SK-N-SH treated with all-trans-retinoic acid at 6 μM for 48 hours (cell line): ENCODE data around the gene ARHGAP22.

Experiments used
- ATAC-seq: fragments of 200-7000 bp; cut with Tn5 transposase; 3 replicates; pipeline ENCODE4 v1.9.1; 2020; ENCODE audit warnings: mild to moderate bottlenecking, moderate library complexity
- BACH2 ChIP-seq: fragments of 250-450 bp; sonication (Bioruptor Pico); IDR thresholded peaks from 2 replicates; pipeline ENCODE4 v1.9.0; 2021; ENCODE audit warnings: mild to moderate bottlenecking, borderline replicate concordance
- CREB5 ChIP-seq: fragments of 250-450 bp; sonication (Bioruptor Pico); IDR thresholded peaks from 2 replicates; pipeline ENCODE4 v1.5.1; 2020; ENCODE audit warnings: low read depth, mild to moderate bottlenecking, moderate library complexity
- CSDC2 ChIP-seq: fragments of 250-450 bp; sonication (Bioruptor Pico); IDR thresholded peaks from 2 replicates; pipeline ENCODE4 v1.5.0; 2020; ENCODE audit warnings: mild to moderate bottlenecking, moderate library complexity
- CSRNP3 ChIP-seq: fragments of 250-450 bp; sonication (Bioruptor Pico); IDR thresholded peaks from 2 replicates; pipeline ENCODE4 v1.5.1; 2021; ENCODE audit warnings: mild to moderate bottlenecking, moderate library complexity
- ESRRG ChIP-seq: fragments of 250-450 bp; sonication (Bioruptor Pico); IDR thresholded peaks from 2 replicates; pipeline ENCODE4 v1.6.1; 2021; ENCODE audit warnings: mild to moderate bottlenecking
- PATZ1 ChIP-seq: fragments of 250-450 bp; sonication (Bioruptor Pico); IDR thresholded peaks from 2 replicates; pipeline ENCODE4 v1.8.0; 2020; ENCODE audit warnings: mild to moderate bottlenecking, moderate library complexity, borderline replicate concordance
- PPARA ChIP-seq: fragments of 250-450 bp; sonication (Bioruptor Pico); IDR thresholded peaks from 2 replicates; pipeline ENCODE4 v1.5.0; 2020; ENCODE audit warnings: mild to moderate bottlenecking, borderline replicate concordance
- RARB ChIP-seq: fragments of 250-450 bp; sonication (Bioruptor Pico); IDR thresholded peaks from 2 replicates; pipeline ENCODE4 v1.8.0; 2021; ENCODE audit warnings: mild to moderate bottlenecking, moderate library complexity
- SNAI2 ChIP-seq: fragments of 250-450 bp; sonication (Bioruptor Pico); IDR thresholded peaks from 2 replicates; pipeline ENCODE4 v1.5.0; 2020; ENCODE audit warnings: mild to moderate bottlenecking, moderate library complexity
- TCF4 ChIP-seq: fragments of 250-450 bp; sonication (Bioruptor Pico); IDR thresholded peaks from 2 replicates; pipeline ENCODE4 v1.8.0; 2021; ENCODE audit warnings: mild to moderate bottlenecking, moderate library complexity, borderline replicate concordance
- TOX ChIP-seq: fragments of 250-450 bp; sonication (Bioruptor Pico); IDR thresholded peaks from 2 replicates; pipeline ENCODE4 v1.8.0; 2021; ENCODE audit warnings: mild to moderate bottlenecking, moderate library complexity, borderline replicate concordance
- ZC3H10 ChIP-seq: fragments of 250-450 bp; sonication (Bioruptor Pico); IDR thresholded peaks from 2 replicates; pipeline ENCODE4 v1.5.1; 2021; ENCODE audit warnings: mild to moderate bottlenecking, moderate library complexity
- ZFP3 ChIP-seq: fragments of 250-450 bp; sonication (Bioruptor Pico); IDR thresholded peaks from 2 replicates; pipeline ENCODE4 v1.5.0; 2020; ENCODE audit warnings: mild to moderate bottlenecking, moderate library complexity
- ZNF565 ChIP-seq: fragments of 450-650 bp; formaldehyde crosslinking; conservative IDR thresholded peaks from 2 replicates; pipeline ENCODE4 v1.5.0; 2020; ENCODE audit warnings: low read depth, mild to moderate bottlenecking, moderate library complexity
- ZNF70 ChIP-seq: fragments of 450-650 bp; formaldehyde crosslinking; IDR thresholded peaks from 2 replicates; pipeline ENCODE4 v1.5.0; 2020; ENCODE audit warnings: mild to moderate bottlenecking, moderate library complexity
- TF ChIP-seq, protein P1 (sequence below): fragments of 250-450 bp; sonication (Bioruptor Pico); IDR thresholded peaks from 2 replicates; pipeline ENCODE4 v1.5.0; 2020; ENCODE audit warnings: mild to moderate bottlenecking, moderate library complexity
- TF ChIP-seq, protein P2 (sequence below): fragments of 250-450 bp; sonication (Bioruptor Pico); IDR thresholded peaks from 2 replicates; pipeline ENCODE4 v1.8.0; 2021; ENCODE audit warnings: low read depth, mild to moderate bottlenecking, moderate library complexity, borderline replicate concordance

The ARHGAP22 gene

DNA sequence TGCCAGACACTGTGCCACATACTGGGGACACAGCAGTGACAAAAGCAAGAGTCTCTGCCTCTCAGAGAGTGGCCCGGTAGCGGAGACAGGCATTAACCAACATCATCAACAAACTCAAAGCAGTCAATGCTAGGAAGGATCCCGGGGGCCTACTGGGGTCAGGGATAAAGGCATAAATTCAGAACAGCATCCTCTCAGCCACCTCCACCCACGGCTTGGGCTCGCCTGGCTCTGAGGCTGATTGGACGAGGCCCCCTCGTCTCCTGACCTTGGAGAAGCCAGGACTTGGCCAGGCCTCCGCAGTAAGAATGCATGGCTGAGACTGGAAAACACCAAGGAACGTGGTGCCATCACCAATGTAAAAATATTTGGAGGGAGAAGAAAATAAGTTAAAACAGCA, 102.1 kb downstream of the ARHGAP22 start:
- no peak for ATAC-seq
- TF ChIP-seq SNAI2 (CRISPR knock-in tag) (no peak), RARB (CRISPR knock-in tag) (no peak), ZC3H10 (CRISPR knock-in tag) (no peak), CREB5 (CRISPR knock-in tag) (no peak), ZNF565 (CRISPR knock-in tag) (no peak), PATZ1 (no peak)

- ATAC-seq, result no peak
- peak; percentile 90 for TF ChIP-seq ZFP3 (CRISPR knock-in tag)
- TF ChIP-seq, protein P1, sequence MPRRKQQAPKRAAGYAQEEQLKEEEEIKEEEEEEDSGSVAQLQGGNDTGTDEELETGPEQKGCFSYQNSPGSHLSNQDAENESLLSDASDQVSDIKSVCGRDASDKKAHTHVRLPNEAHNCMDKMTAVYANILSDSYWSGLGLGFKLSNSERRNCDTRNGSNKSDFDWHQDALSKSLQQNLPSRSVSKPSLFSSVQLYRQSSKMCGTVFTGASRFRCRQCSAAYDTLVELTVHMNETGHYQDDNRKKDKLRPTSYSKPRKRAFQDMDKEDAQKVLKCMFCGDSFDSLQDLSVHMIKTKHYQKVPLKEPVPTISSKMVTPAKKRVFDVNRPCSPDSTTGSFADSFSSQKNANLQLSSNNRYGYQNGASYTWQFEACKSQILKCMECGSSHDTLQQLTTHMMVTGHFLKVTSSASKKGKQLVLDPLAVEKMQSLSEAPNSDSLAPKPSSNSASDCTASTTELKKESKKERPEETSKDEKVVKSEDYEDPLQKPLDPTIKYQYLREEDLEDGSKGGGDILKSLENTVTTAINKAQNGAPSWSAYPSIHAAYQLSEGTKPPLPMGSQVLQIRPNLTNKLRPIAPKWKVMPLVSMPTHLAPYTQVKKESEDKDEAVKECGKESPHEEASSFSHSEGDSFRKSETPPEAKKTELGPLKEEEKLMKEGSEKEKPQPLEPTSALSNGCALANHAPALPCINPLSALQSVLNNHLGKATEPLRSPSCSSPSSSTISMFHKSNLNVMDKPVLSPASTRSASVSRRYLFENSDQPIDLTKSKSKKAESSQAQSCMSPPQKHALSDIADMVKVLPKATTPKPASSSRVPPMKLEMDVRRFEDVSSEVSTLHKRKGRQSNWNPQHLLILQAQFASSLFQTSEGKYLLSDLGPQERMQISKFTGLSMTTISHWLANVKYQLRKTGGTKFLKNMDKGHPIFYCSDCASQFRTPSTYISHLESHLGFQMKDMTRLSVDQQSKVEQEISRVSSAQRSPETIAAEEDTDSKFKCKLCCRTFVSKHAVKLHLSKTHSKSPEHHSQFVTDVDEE (CRISPR knock-in tag), result no peak
Observed at GRCh38 chr10:48501787-48502771, 102.8 kb downstream of the ARHGAP22 start.

- no peak for ATAC-seq
- TF ChIP-seq CSRNP3 (CRISPR knock-in tag), result no peak
- TF ChIP-seq BACH2, result no peak
- no peak for TF ChIP-seq ZC3H10 (CRISPR knock-in tag)
- TF ChIP-seq ZNF70, result no peak
- no peak for TF ChIP-seq TOX
- TF ChIP-seq CREB5 (CRISPR knock-in tag), result no peak
- TF ChIP-seq CSDC2 (CRISPR knock-in tag), result no peak
- TF ChIP-seq, protein P1 (CRISPR knock-in tag), result no peak
- TF ChIP-seq ESRRG (CRISPR knock-in tag), result no peak
- TF ChIP-seq SNAI2 (CRISPR knock-in tag), result no peak
- TF ChIP-seq, protein P2, sequence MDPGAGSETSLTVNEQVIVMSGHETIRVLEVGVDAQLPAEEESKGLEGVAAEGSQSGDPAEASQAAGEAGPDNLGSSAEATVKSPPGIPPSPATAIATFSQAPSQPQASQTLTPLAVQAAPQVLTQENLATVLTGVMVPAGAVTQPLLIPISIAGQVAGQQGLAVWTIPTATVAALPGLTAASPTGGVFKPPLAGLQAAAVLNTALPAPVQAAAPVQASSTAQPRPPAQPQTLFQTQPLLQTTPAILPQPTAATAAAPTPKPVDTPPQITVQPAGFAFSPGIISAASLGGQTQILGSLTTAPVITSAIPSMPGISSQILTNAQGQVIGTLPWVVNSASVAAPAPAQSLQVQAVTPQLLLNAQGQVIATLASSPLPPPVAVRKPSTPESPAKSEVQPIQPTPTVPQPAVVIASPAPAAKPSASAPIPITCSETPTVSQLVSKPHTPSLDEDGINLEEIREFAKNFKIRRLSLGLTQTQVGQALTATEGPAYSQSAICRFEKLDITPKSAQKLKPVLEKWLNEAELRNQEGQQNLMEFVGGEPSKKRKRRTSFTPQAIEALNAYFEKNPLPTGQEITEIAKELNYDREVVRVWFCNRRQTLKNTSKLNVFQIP (CRISPR knock-in tag), result no peak
- TF ChIP-seq ZNF565 (CRISPR knock-in tag), result no peak
- TF ChIP-seq TCF4 (CRISPR knock-in tag), result no peak
- TF ChIP-seq PPARA (CRISPR knock-in tag), result no peak
Observed at GRCh38 chr10:48501226-48501625, 103.6 kb downstream of the ARHGAP22 start.
